Bone marrow (tissue), 2 donors: ENCODE data around the gene CBFA2T3.

ENCODE experiments used
- DNase-seq, 2 donors: peaks; one replicate each; lab custom pipeline; 2025; lab: John Stamatoyannopoulos, UW

Gene CBFA2T3

GRCh38 chr16:88961011-88961410 lies 16.0 kb downstream of the CBFA2T3 start:
- DNase-seq, result no peak

- no peak for DNase-seq
Measured at GRCh38 chr16:88960516-88960915, 16.5 kb downstream of the CBFA2T3 start.

GRCh38 chr16:88959022-88959421 lies 18.0 kb downstream of the CBFA2T3 start:
- no peak for DNase-seq

GRCh38 chr16:88957887-88958577 lies 19.0 kb downstream of the CBFA2T3 start:
- peak; percentile 47 to 64 for DNase-seq

GRCh38 chr16:88957433-88957767 lies 19.6 kb downstream of the CBFA2T3 start:
- DNase-seq, result no peak

GRCh38 chr16:88956546-88957432 lies 20.2 kb downstream of the CBFA2T3 start:
- no peak for DNase-seq

- no peak for DNase-seq
Measured at GRCh38 chr16:88955906-88956305, 21.1 kb downstream of the CBFA2T3 start.

- DNase-seq, result no peak
Measured at GRCh38 chr16:88953003-88953690, 23.9 kb downstream of the CBFA2T3 start.

- DNase-seq, result no peak
Measured at GRCh38 chr16:88951989-88952388, 25.0 kb downstream of the CBFA2T3 start.

- DNase-seq, result no peak
Measured at GRCh38 chr16:88951501-88951900, 25.5 kb downstream of the CBFA2T3 start.

- DNase-seq, result no peak
Measured at GRCh38 chr16:88948781-88949490, 28.1 kb downstream of the CBFA2T3 start.

- DNase-seq, result no peak
Measured at GRCh38 chr16:88945473-88945872, 31.5 kb downstream of the CBFA2T3 start.

GRCh38 chr16:88943741-88944140 lies 33.3 kb downstream of the CBFA2T3 start:
- no peak for DNase-seq

- DNase-seq, result no peak
Measured at GRCh38 chr16:88943131-88943664, 33.8 kb downstream of the CBFA2T3 start.

- peak in 1 of 2 donors; percentile 17 for DNase-seq
Measured at GRCh38 chr16:88941913-88942909, 34.8 kb downstream of the CBFA2T3 start.

- no peak for DNase-seq
Measured at GRCh38 chr16:88940862-88941817, 35.9 kb downstream of the CBFA2T3 start.

- peak in 1 of 2 donors; percentile 24 for DNase-seq
Measured at GRCh38 chr16:88939972-88940861, 36.8 kb downstream of the CBFA2T3 start.

- no peak for DNase-seq
Measured at GRCh38 chr16:88939245-88939971, 37.6 kb downstream of the CBFA2T3 start.
